HepG2 (cell line): ENCODE results near the gene NRP1.

ENCODE experiments used
- ATF1 ChIP-seq: IDR thresholded peaks from 2 replicates; pipeline ENCODE4 v1.6.1; 2016; ENCODE audit warnings: mild to moderate bottlenecking, control low read depth
- CREB3 ChIP-seq: sonication (generic); formaldehyde crosslinking; IDR thresholded peaks from 2 replicates; pipeline ENCODE4 v1.5.0; 2020; ENCODE audit warnings: missing genetic modification reagents
- CTCF ChIP-seq: sonication (generic); formaldehyde crosslinking; IDR thresholded peaks from 2 replicates; pipeline ENCODE4 v1.5.0; 2020; ENCODE audit warnings: mild to moderate bottlenecking, missing genetic modification reagents, moderate library complexity
- JUN ChIP-seq: sonication (generic); formaldehyde crosslinking; IDR thresholded peaks from 2 replicates; pipeline ENCODE4 v1.4.0; 2020; ENCODE audit warnings: mild to moderate bottlenecking, missing genetic modification reagents
- SNRNP70 ChIP-seq: fragments of 200-400 bp; formaldehyde crosslinking; IDR thresholded peaks from 2 replicates; pipeline ENCODE4 v1.6.1; 2017; ENCODE audit warnings: mild to moderate bottlenecking, low read depth, low read length, moderate library complexity
- TAF1 ChIP-seq: sonication (generic); formaldehyde crosslinking; IDR thresholded peaks from 2 replicates; pipeline ENCODE4 v1.4.0; 2020; ENCODE audit warnings: missing genetic modification reagents
- TGIF2 ChIP-seq: IDR thresholded peaks from 2 replicates; pipeline ENCODE4 v1.6.1; 2016; ENCODE audit warnings: control low read depth, missing compliant biosample characterization
- YY1 ChIP-seq: IDR thresholded peaks from 2 replicates; pipeline ENCODE4 v1.6.1; 2011; ENCODE audit warnings: low read length, low read depth, moderate library complexity, mild to moderate bottlenecking; ENCODE audit not compliant: insufficient read depth, insufficient replicate concordance
- TF ChIP-seq, protein P1 (sequence below): sonication (generic); formaldehyde crosslinking; IDR thresholded peaks from 2 replicates; pipeline ENCODE4 v1.5.0; 2020; ENCODE audit warnings: mild to moderate bottlenecking, missing genetic modification reagents
- TF ChIP-seq, protein P2 (sequence below): sonication (generic); formaldehyde crosslinking; IDR thresholded peaks from 2 replicates; pipeline ENCODE4 v1.5.1; 2020; ENCODE audit warnings: mild to moderate bottlenecking, missing genetic modification reagents

DNA sequence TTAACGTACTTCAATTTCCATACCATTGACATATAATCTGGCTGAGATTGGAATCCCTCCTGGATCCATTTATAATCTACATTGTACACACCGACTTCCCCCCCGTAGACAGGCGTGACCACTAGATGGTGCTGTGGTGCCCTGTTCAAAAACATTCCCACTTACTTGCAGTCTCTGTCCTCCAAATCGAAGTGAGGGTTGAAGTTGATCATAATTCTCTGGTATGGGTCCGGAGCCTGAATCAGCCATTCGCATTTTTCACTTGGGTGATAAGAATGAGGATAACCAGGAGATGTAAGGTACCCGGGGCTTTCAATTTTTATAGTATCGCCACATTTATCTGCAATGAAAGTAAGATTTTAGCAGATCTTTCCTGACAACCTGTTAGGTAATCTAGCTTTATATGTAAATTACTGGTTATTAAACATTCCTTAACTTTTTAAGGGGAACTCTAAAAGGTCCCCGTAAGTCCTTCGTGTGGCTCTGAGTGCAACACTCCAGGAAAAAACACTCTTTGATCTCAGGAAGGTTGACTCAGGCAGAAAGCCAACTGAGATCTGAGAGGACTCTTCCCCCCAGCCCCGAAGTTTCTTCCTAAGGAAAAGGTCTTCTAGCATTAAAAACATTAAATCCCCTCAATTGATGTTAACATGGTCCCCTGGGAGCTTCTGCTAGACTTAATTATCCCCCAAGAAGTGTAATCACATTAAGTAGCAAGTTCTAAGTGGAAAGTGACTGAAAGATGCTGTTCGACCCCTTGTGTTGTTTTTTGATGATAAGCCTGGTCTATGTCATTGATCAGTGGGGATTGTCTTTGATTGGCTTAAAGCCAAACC lies 3.7 kb downstream of the NRP1 start:
- TF ChIP-seq TGIF2 (CRISPR knock-in tag) (no peak), JUN (CRISPR knock-in tag) (no peak), SNRNP70 (no peak), CREB3 (CRISPR knock-in tag) (no peak), ATF1 (CRISPR knock-in tag) (no peak), TAF1 (CRISPR knock-in tag) (no peak), CTCF (CRISPR knock-in tag) (peak; percentile 89), YY1 (no peak)
- TF ChIP-seq, protein P1, sequence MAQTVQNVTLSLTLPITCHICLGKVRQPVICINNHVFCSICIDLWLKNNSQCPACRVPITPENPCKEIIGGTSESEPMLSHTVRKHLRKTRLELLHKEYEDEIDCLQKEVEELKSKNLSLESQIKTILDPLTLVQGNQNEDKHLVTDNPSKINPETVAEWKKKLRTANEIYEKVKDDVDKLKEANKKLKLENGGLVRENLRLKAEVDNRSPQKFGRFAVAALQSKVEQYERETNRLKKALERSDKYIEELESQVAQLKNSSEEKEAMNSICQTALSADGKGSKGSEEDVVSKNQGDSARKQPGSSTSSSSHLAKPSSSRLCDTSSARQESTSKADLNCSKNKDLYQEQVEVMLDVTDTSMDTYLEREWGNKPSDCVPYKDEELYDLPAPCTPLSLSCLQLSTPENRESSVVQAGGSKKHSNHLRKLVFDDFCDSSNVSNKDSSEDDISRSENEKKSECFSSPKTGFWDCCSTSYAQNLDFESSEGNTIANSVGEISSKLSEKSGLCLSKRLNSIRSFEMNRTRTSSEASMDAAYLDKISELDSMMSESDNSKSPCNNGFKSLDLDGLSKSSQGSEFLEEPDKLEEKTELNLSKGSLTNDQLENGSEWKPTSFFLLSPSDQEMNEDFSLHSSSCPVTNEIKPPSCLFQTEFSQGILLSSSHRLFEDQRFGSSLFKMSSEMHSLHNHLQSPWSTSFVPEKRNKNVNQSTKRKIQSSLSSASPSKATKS = no peak
- TF ChIP-seq, protein P2, sequence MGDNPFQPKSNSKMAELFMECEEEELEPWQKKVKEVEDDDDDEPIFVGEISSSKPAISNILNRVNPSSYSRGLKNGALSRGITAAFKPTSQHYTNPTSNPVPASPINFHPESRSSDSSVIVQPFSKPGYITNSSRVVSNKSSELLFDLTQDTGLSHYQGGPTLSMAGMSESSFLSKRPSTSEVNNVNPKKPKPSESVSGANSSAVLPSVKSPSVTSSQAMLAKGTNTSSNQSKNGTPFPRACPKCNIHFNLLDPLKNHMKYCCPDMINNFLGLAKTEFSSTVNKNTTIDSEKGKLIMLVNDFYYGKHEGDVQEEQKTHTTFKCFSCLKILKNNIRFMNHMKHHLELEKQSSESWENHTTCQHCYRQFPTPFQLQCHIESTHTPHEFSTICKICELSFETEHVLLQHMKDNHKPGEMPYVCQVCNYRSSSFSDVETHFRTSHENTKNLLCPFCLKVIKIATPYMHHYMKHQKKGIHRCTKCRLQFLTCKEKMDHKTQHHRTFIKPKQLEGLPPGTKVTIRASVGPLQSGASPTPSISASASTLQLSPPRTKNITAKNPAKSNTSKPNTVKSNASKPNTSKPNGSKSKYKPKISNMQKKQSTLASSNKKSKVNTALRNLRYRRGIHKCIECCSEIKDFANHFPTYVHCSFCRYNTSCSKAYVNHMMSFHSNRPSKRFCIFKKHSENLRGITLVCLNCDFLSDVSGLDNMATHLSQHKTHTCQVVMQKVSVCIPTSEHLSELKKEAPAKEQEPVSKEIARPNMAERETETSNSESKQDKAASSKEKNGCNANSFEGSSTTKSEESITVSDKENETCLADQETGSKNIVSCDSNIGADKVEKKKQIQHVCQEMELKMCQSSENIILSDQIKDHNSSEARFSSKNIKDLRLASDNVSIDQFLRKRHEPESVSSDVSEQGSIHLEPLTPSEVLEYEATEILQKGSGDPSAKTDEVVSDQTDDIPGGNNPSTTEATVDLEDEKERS (CRISPR knock-in tag) = no peak
